GM12874 (cell line): Measurements from ENCODE around the gene LHX8.

Experiments
- TF ChIP-seq, protein P1 (sequence below): IDR thresholded peaks from 2 replicates; pipeline ENCODE4 v1.5.1; 2011; ENCODE audit warnings: low read depth, mild to moderate bottlenecking, control low read depth, low read length, moderate library complexity; ENCODE audit not compliant: insufficient read depth

Gene LHX8

GRCh38 chr1:75133750-75134646 is at the start of gene LHX8:
Gene LHX8 (plus strand): TSS chr1:75134388. CDS start chr1:75136615, 2,227 bp downstream.
- TF ChIP-seq, protein P1, sequence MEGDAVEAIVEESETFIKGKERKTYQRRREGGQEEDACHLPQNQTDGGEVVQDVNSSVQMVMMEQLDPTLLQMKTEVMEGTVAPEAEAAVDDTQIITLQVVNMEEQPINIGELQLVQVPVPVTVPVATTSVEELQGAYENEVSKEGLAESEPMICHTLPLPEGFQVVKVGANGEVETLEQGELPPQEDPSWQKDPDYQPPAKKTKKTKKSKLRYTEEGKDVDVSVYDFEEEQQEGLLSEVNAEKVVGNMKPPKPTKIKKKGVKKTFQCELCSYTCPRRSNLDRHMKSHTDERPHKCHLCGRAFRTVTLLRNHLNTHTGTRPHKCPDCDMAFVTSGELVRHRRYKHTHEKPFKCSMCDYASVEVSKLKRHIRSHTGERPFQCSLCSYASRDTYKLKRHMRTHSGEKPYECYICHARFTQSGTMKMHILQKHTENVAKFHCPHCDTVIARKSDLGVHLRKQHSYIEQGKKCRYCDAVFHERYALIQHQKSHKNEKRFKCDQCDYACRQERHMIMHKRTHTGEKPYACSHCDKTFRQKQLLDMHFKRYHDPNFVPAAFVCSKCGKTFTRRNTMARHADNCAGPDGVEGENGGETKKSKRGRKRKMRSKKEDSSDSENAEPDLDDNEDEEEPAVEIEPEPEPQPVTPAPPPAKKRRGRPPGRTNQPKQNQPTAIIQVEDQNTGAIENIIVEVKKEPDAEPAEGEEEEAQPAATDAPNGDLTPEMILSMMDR: no peak

GRCh38 chr1:75085931-75086330 is 48.3 kb upstream of the LHX8 start:
- TF ChIP-seq, protein P1: no peak

DNA sequence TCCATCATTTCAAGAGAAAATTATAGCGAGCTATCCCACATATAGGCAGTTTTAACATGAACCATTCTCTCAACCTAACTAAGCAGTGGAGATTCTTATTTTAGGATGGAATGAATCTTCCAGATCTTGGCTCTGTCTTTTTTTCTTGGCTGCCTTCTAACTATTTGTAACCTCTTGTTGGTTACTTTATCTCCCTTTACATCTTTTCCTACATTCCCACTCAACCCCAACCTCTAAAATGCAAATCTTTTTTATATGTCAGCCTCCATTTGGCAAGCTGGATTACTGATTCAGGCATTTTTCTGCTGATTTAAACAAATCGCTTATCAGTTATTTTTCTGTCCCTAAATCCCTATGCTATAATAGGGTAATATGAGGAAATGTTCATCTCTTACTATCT is 46.9 kb upstream of the LHX8 start:
- TF ChIP-seq, protein P1: no peak

- TF ChIP-seq, protein P1: no peak
These were observed 42.0 kb upstream of the LHX8 start for GRCh38 chr1:75092141-75092540.

DNA sequence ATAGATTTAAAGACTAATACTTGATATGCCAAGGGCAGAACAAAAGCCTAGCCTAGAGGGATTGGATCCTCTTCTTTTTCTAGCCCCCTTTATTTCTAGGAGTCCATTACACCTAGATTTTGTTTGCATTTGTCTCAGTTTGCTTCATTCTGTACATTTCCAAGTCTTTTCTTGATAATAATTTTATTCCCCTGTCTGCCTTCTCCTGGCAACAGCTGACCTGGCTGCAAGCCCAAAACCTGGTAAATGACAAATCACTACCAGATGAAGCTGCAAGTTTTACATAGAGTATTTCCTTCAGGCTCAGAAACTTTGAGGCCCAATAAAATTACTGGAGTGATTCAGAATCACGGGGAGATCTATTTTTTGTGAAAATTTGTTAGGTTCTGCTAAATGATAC is 36.5 kb upstream of the LHX8 start:
- TF ChIP-seq, protein P1: no peak

GRCh38 chr1:75099581-75099980 is 34.6 kb upstream of the LHX8 start:
- TF ChIP-seq, protein P1: no peak

DNA sequence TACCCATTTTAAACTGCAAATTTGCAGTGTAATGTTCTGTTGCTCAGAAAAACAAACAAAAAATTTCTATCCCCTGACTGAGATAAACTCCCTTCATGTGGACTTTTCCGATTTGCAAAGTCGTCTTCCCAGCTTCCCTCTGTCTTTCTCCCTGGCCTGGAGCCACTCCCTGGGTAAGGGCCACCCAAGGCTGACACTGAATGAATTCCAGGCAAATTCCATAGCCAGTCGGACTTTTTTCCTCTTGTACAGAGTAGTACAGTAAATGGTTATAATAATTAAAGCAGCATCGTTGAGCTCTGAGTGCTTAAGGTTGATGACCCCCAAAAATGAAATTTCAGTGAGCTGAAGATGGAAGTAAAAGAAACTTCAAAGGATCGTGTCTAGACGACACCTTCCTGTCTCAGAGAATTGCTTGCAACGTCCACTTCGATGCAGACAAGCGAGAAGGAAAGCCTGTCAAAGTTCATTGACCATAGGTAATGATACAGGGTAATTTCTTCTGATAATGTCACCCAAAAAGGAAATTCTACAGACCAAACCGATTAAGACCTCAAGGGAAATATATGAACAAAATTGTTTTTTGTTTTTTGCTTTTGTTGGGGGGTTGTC is 33.6 kb upstream of the LHX8 start:
- TF ChIP-seq, protein P1: no peak
